Omental fat pad (tissue), 4 donors: ENCODE results near the gene CLEC9A. TPM values are rescaled to one million over a fixed set of nuclear protein-coding genes. Genes with fewer than 3 reads are reported as not detected.
"Not testable (repeated sequence)": the region's sequence is repeated elsewhere in the genome, so short reads cannot be mapped to it uniquely, and the experiment has no call there.

Experiments
- ATAC-seq: fragments of 150-250 bp; one replicate; pipeline ENCODE4 v1.9.1; 2016; ENCODE audit warnings: mild to moderate bottlenecking, moderate library complexity; ENCODE audit not compliant: low FRiP score
- DNase-seq: peaks from one replicate; pipeline ENCODE4 v3.0.0-alpha.2; 2019; ENCODE audit warnings: low spot score
- total RNA-seq, 4 donors: library from RNA; depleted of rRNA; stranded (reverse); fragments of >200 nt; gene quantifications; one replicate each; pipeline ENCODE4 v1.1.0, GENCODE V29; 2016
- TF ChIP-seq, protein P1 (sequence below), 3 donors: fragments of 450-650 bp; IDR thresholded peaks; one replicate each; pipeline ENCODE4 v1.5.1; 2016 to 2017; ENCODE audit warnings: antibody characterized with exemption in 3 of 3, mild to moderate bottlenecking in 3 of 3, moderate library complexity in 2 of 3

CLEC9A gene
- total RNA-seq, 4 donors from 2014 or later = 0.63 TPM; not detected in 3

- ATAC-seq (no peak), DNase-seq (no peak)
- TF ChIP-seq, protein P1, sequence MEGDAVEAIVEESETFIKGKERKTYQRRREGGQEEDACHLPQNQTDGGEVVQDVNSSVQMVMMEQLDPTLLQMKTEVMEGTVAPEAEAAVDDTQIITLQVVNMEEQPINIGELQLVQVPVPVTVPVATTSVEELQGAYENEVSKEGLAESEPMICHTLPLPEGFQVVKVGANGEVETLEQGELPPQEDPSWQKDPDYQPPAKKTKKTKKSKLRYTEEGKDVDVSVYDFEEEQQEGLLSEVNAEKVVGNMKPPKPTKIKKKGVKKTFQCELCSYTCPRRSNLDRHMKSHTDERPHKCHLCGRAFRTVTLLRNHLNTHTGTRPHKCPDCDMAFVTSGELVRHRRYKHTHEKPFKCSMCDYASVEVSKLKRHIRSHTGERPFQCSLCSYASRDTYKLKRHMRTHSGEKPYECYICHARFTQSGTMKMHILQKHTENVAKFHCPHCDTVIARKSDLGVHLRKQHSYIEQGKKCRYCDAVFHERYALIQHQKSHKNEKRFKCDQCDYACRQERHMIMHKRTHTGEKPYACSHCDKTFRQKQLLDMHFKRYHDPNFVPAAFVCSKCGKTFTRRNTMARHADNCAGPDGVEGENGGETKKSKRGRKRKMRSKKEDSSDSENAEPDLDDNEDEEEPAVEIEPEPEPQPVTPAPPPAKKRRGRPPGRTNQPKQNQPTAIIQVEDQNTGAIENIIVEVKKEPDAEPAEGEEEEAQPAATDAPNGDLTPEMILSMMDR (IDR thresholded peaks at IDR 0.05) = no peak
Measured at GRCh38 chr12:10016881-10017280, 13.6 kb upstream of the CLEC9A start.

DNA sequence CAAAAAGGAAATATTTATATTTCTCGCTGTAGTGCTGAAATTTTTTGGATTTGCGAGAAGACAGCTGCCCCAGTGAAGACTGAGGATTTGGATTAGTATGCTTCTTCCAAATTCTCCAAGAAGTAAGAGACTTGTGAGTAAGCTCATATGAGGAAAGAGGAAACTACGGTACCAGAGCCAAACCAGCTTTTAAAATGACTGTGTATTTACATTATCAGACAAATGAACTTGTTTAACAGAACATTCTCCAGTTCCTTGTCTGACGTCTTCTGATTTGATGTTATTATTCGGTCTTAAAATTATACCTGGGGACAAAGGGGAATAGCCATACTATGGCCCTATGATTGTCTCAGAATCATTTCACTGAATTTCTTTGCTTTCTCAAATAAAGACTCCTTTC is 12.1 kb upstream of the CLEC9A start:
- TF ChIP-seq, protein P1 (IDR thresholded peaks at IDR 0.05) = no peak
- no peak for DNase-seq
- ATAC-seq = no peak

- TF ChIP-seq, protein P1 (IDR thresholded peaks at IDR 0.05) = no peak
- no peak for DNase-seq
- ATAC-seq = no peak
Measured at GRCh38 chr12:10021342-10021741, 9.1 kb upstream of the CLEC9A start.

DNA sequence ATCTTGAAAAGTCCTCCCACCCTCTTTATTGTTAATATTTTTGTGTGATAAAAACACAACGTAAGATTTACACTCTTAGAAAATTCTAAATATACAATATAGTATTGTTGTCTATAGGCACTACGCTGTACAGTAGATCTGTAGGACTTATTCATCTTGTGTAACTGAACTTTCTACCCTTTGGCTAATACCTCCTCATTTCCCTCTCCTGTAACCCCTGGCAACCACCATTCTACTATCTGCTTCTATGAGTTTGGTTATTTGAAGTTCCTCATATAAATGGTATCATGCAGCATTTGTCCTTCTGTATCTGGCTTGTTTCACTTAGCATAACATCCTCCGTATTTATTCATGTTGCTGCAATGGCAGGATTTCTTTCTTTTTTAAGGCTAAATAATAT is 5.2 kb upstream of the CLEC9A start:
- TF ChIP-seq, protein P1 (IDR thresholded peaks at IDR 0.05) = no peak
- ATAC-seq (no peak), DNase-seq (no peak)

DNA sequence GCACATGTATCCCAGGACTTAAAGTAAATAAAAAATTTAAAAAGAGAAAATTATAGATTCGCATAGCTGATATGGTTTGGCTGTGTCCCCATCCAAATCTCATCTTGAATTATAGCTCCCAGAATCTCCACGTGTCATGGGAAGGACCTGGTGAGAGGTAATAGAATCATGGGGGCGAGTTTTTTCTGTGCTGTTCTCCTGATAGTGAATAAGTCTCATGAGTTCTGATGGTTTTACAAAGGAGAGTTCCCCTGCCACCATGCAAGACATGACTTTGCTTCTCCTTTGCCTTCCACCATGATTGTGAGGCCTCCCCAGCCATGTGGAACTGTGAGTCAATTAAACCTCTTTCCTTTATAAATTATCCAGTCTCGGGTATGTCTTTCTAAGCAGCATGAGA is 3.8 kb upstream of the CLEC9A start:
- not testable (repeated sequence) for ATAC-seq, DNase-seq

- ATAC-seq = no peak
- TF ChIP-seq, protein P1 (IDR thresholded peaks at IDR 0.05) = no peak
Measured at GRCh38 chr12:10027311-10027710, 3.2 kb upstream of the CLEC9A start.

GRCh38 chr12:10027721-10028120 is 2.8 kb upstream of the CLEC9A start:
- no peak for DNase-seq
- no peak for ATAC-seq
- TF ChIP-seq, protein P1 (IDR thresholded peaks at IDR 0.05) = no peak

More at GRCh38 chr12:10027311-10027710, 3.2 kb upstream of the CLEC9A start:
- no peak for DNase-seq

DNA sequence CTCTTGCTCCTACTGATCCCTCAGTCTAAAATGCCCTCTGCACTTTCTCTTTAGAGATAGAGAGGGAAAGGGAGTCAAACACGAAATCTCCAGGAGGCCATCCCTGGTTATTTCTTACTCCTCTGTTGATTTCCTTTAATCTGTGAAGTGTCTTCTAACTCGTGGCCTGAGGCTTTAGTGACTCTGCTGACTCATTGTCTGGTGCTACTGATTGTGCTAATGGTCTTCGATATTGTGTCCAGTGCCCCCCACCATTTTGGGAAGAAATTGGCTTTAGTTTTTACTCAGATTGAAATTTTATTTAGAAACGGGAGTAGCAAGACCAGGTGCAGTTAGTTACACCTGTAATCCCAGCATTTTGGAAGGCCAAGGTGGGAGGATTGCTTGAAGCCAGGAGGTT is 839 bp downstream of the CLEC9A start:
- ATAC-seq = no peak

More for the DNA sequence above, 839 bp downstream of the CLEC9A start:
- TF ChIP-seq, protein P1 (IDR thresholded peaks at IDR 0.05) = no peak
- no peak for DNase-seq
